ENCODE data around the gene SMIM43. TPM values are rescaled to one million over a fixed set of nuclear protein-coding genes. Genes with fewer than 3 reads are reported as not detected.
A peak's percentile ranks its signal among the peaks of the same experiment; 100 is the strongest.

Gene SMIM43
- total and polyA plus RNA-seq, 4 donors, result 0.07 to 18.2 (median 0.16) TPM

GRCh38 chr4:121796283-121796682, 31.3 kb upstream of the SMIM43 start:
- H3K4me3 ChIP-seq, result no peak overlapping the region
- no peaks in the 10 kb centered on the region for H3K27me3 ChIP-seq (ENCODE audit: control insufficient read depth in 3 of 3, insufficient read depth in 3 of 3, low read length in 2 of 3)
- H3K9ac ChIP-seq (ENCODE audit: insufficient read depth in 1 of 2, low read length in 2 of 2), result peak overlapping the region in 1 of 2 donors; percentile 3
- peaks cover 0 to 16% (median 0%) of the 10 kb centered on the region in 5 donors for H3K4me1 ChIP-seq (ENCODE audit: control insufficient read depth in 5 of 5, insufficient read depth in 5 of 5, low read length in 5 of 5)
- H3K27ac ChIP-seq (ENCODE audit: low read depth in 1 of 2, low read length in 1 of 2), result no peak overlapping the region
- ATAC-seq (ENCODE audit: insufficient read depth, low FRiP score), result no peak
- H3K9me3 ChIP-seq (ENCODE audit: control insufficient read depth in 4 of 4, insufficient read depth in 3 of 4, low read length in 3 of 4), result no peaks in the 10 kb centered on the region
- H3K36me3 ChIP-seq (ENCODE audit: control insufficient read depth in 4 of 4, insufficient read depth in 4 of 4, low read length in 4 of 4), result no peaks in the 10 kb centered on the region
- no peak for DNase-seq
- TF ChIP-seq CTCF (IDR thresholded peaks at IDR 0.05; ENCODE audit: control extremely low read depth, extremely low read depth), result no peak

GRCh38 chr4:121794505-121795188, 29.7 kb upstream of the SMIM43 start:
- ATAC-seq (ENCODE audit: insufficient read depth, low FRiP score) (no peak), DNase-seq (peak in 2 of 3 donors; percentile 26 to 58)
- H3K4me1 ChIP-seq (ENCODE audit: control insufficient read depth in 5 of 5, insufficient read depth in 5 of 5, low read length in 5 of 5), result peaks cover 0 to 11% (median 0%) of the 10 kb centered on the region in 5 donors
- H3K9me3 ChIP-seq (ENCODE audit: control insufficient read depth in 4 of 4, insufficient read depth in 3 of 4, low read length in 3 of 4), result no peaks in the 10 kb centered on the region
- no peak for TF ChIP-seq CTCF (IDR thresholded peaks at IDR 0.05; ENCODE audit: control extremely low read depth, extremely low read depth)
- no peaks in the 10 kb centered on the region for H3K36me3 ChIP-seq (ENCODE audit: control insufficient read depth in 4 of 4, insufficient read depth in 4 of 4, low read length in 4 of 4)
- WGBS, 2 donors, result 62 to 79% methylated on average over 5 of the region's 5 CpGs
- H3K27ac ChIP-seq (ENCODE audit: low read depth in 1 of 2, low read length in 1 of 2), result no peak overlapping the region
- H3K4me3 ChIP-seq, result no peak overlapping the region
- H3K27me3 ChIP-seq (ENCODE audit: control insufficient read depth in 3 of 3, insufficient read depth in 3 of 3, low read length in 2 of 3), result no peaks in the 10 kb centered on the region
- H3K9ac ChIP-seq (ENCODE audit: insufficient read depth in 1 of 2, low read length in 2 of 2), result no peak overlapping the region

- Histone ChIP-seq H3K9me3 (ENCODE audit: control insufficient read depth in 4 of 4, insufficient read depth in 3 of 4, low read length in 3 of 4) (no peaks in the 10 kb centered on the region), H3K27ac (ENCODE audit: low read depth in 1 of 2, low read length in 1 of 2) (no peak overlapping the region), H3K4me3 (no peak overlapping the region), H3K9ac (ENCODE audit: insufficient read depth in 1 of 2, low read length in 2 of 2) (no peak overlapping the region), H3K36me3 (ENCODE audit: control insufficient read depth in 4 of 4, insufficient read depth in 4 of 4, low read length in 4 of 4) (no peaks in the 10 kb centered on the region), H3K27me3 (ENCODE audit: control insufficient read depth in 3 of 3, insufficient read depth in 3 of 3, low read length in 2 of 3) (no peaks in the 10 kb centered on the region), H3K4me1 (ENCODE audit: control insufficient read depth in 5 of 5, insufficient read depth in 5 of 5, low read length in 5 of 5) (peaks cover 0 to 11% (median 0%) of the 10 kb centered on the region in 5 donors)
- DNase-seq (no peak), ATAC-seq (ENCODE audit: insufficient read depth, low FRiP score) (no peak)
- WGBS, 2 donors, result 91 to 96% methylated on average over 2 of the region's 2 CpGs
- no peak for TF ChIP-seq CTCF (IDR thresholded peaks at IDR 0.05; ENCODE audit: control extremely low read depth, extremely low read depth)
These were observed 28.0 kb upstream of the SMIM43 start for GRCh38 chr4:121792966-121793365.

- H3K9me3 ChIP-seq (ENCODE audit: control insufficient read depth in 4 of 4, insufficient read depth in 3 of 4, low read length in 3 of 4), result no peaks in the 10 kb centered on the region
- no peak overlapping the region for H3K27ac ChIP-seq (ENCODE audit: low read depth in 1 of 2, low read length in 1 of 2)
- WGBS, 2 donors, result 88 to 92% methylated on average over 5 of the region's 5 CpGs
- no peak overlapping the region for H3K9ac ChIP-seq (ENCODE audit: insufficient read depth in 1 of 2, low read length in 2 of 2)
- H3K36me3 ChIP-seq (ENCODE audit: control insufficient read depth in 4 of 4, insufficient read depth in 4 of 4, low read length in 4 of 4), result no peaks in the 10 kb centered on the region
- ATAC-seq (ENCODE audit: insufficient read depth, low FRiP score) (no peak), DNase-seq (no peak)
- H3K27me3 ChIP-seq (ENCODE audit: control insufficient read depth in 3 of 3, insufficient read depth in 3 of 3, low read length in 2 of 3), result no peaks in the 10 kb centered on the region
- TF ChIP-seq CTCF (IDR thresholded peaks at IDR 0.05; ENCODE audit: control extremely low read depth, extremely low read depth), result no peak
- peaks cover 0 to 11% (median 0%) of the 10 kb centered on the region in 5 donors for H3K4me1 ChIP-seq (ENCODE audit: control insufficient read depth in 5 of 5, insufficient read depth in 5 of 5, low read length in 5 of 5)
- no peak overlapping the region for H3K4me3 ChIP-seq
These were observed 26.5 kb upstream of the SMIM43 start for GRCh38 chr4:121791481-121791880.

Data from lung (tissue), 12 donors.